Cardiac muscle cell (in vitro differentiated cells and primary cell): ENCODE measurements around the gene MACROD1. TPM values are rescaled to one million over a fixed set of nuclear protein-coding genes. Genes with fewer than 3 reads are reported as not detected.

Source experiments
- DNase-seq, 2 donors: peaks; one replicate each; pipeline versions ENCODE4 v3.0.0 to v3.0.0-alpha.2; 2010 to 2017; ENCODE audit warnings: low read depth in 1 of 2, low spot score in 1 of 2
- H3K27ac ChIP-seq: fragments of 200-600 bp; sonication (generic); 2 replicates; pipeline ENCODE4 v1.5.1; 2016
- H3K27me3 ChIP-seq: fragments of 200-600 bp; sonication (generic); 2 replicates; pipeline ENCODE4 v1.6.0; 2016; ENCODE audit warnings: control low read depth
- H3K36me3 ChIP-seq: fragments of 200-600 bp; sonication (generic); 2 replicates; pipeline ENCODE4 v1.5.1; 2016; ENCODE audit warnings: control low read depth
- H3K4me1 ChIP-seq: fragments of 200-600 bp; sonication (generic); 2 replicates; pipeline ENCODE4 v1.8.1; 2017; ENCODE audit warnings: low read depth, mild to moderate bottlenecking, mixed run types
- H3K4me3 ChIP-seq: fragments of 200-600 bp; sonication (generic); 2 replicates; pipeline ENCODE4 v1.5.1; 2016; ENCODE audit warnings: mild to moderate bottlenecking
- H3K9me3 ChIP-seq: fragments of 200-600 bp; sonication (generic); 2 replicates; pipeline ENCODE4 v1.5.1; 2017; ENCODE audit warnings: low read depth, mild to moderate bottlenecking, control low read depth
- CTCF ChIP-seq: IDR thresholded peaks from 2 replicates; pipeline ENCODE4 v1.5.1; 2012; ENCODE audit warnings: low read depth, mild to moderate bottlenecking, low read length
- polyA plus RNA-seq: library from polyadenylated mRNA; unstranded; fragments of >200 nt; fragmentation: Nextera tagmentation; extraction: Ambion mirVana; gene quantifications from 2 replicates; pipeline ENCODE4 v1.2.1, GENCODE V29; 2016
- total RNA-seq: library from RNA; depleted of rRNA; stranded (reverse); fragments of >200 nt; gene quantifications from 2 replicates; pipeline ENCODE4 v1.2.3, GENCODE V29; 2016

Gene MACROD1
- total and polyA plus RNA-seq, 2 experiments from 2014 or later = 134 to 156 TPM

GRCh38 chr11:64136765-64137441 is 29.0 kb downstream of the MACROD1 start:
- no peaks in the 10 kb centered on the region for H3K9me3 ChIP-seq
- no peak for TF ChIP-seq CTCF
- no peaks in the 10 kb centered on the region for H3K27me3 ChIP-seq
- no peaks in the 10 kb centered on the region for H3K36me3 ChIP-seq
- peaks cover 15% of the 10 kb centered on the region for H3K4me1 ChIP-seq
- no peak overlapping the region for H3K27ac ChIP-seq
- DNase-seq = peak in 1 of 2 donors; percentile 24
- H3K4me3 ChIP-seq = no peak overlapping the region

- DNase-seq = no peak
- Histone ChIP-seq H3K27ac (no peak overlapping the region), H3K4me1 (peaks cover 26% of the 10 kb centered on the region), H3K4me3 (no peak overlapping the region), H3K9me3 (no peaks in the 10 kb centered on the region), H3K27me3 (no peaks in the 10 kb centered on the region), H3K36me3 (no peaks in the 10 kb centered on the region)
- no peak for TF ChIP-seq CTCF
Observed at GRCh38 chr11:64135711-64136110, 30.2 kb downstream of the MACROD1 start.

GRCh38 chr11:64134963-64135362 is 30.9 kb downstream of the MACROD1 start:
- no peak overlapping the region for H3K4me3 ChIP-seq
- no peak for TF ChIP-seq CTCF
- DNase-seq = no peak
- no peaks in the 10 kb centered on the region for H3K9me3 ChIP-seq
- no peak overlapping the region for H3K27ac ChIP-seq
- H3K27me3 ChIP-seq = no peaks in the 10 kb centered on the region
- peaks cover 30% of the 10 kb centered on the region for H3K4me1 ChIP-seq
- no peaks in the 10 kb centered on the region for H3K36me3 ChIP-seq

- Histone ChIP-seq H3K27me3 (no peaks in the 10 kb centered on the region), H3K4me1 (peaks cover 30% of the 10 kb centered on the region)
Observed at GRCh38 chr11:64132982-64133705, 32.8 kb downstream of the MACROD1 start.

GRCh38 chr11:64132191-64132771 is 33.6 kb downstream of the MACROD1 start:
- peak in 1 of 2 donors; percentile 28 for DNase-seq
- H3K4me1 ChIP-seq = peaks cover 30% of the 10 kb centered on the region
- no peak overlapping the region for H3K4me3 ChIP-seq

More at GRCh38 chr11:64132982-64133705, 32.8 kb downstream of the MACROD1 start:
- H3K9me3 ChIP-seq = no peaks in the 10 kb centered on the region
- H3K36me3 ChIP-seq = no peaks in the 10 kb centered on the region
- H3K27ac ChIP-seq = no peak overlapping the region
- DNase-seq = no peak
- TF ChIP-seq CTCF = no peak
- no peak overlapping the region for H3K4me3 ChIP-seq

More at GRCh38 chr11:64132191-64132771, 33.6 kb downstream of the MACROD1 start:
- Histone ChIP-seq H3K9me3 (no peaks in the 10 kb centered on the region), H3K27me3 (no peaks in the 10 kb centered on the region), H3K36me3 (no peaks in the 10 kb centered on the region), H3K27ac (peak overlapping the region; percentile 60)
- no peak for TF ChIP-seq CTCF
